Astrocyte of the spinal cord (primary cell): ENCODE measurements around the gene ZKSCAN5.
A peak's percentile ranks its signal among the peaks of the same experiment; 100 is the strongest.
"Not testable (repeated sequence)": the region's sequence is repeated elsewhere in the genome, so short reads cannot be mapped to it uniquely, and the experiment has no call there.

ENCODE experiments used
- DNase-seq: peaks from one replicate; pipeline ENCODE4 v3.0.0; 2011; ENCODE audit warnings: low read depth, low spot score
- H3K4me3 ChIP-seq: 2 replicates; pipeline ENCODE4 v1.5.1; 2011; ENCODE audit warnings: low read depth, mild to moderate bottlenecking, low read length, moderate library complexity
- in situ Hi-C: cut with HindIII; loops from 2 replicates; pipeline ENCODE4 v1.10.0; 2017; ENCODE audit warnings: low sequenced_read_pairs
- TF ChIP-seq, protein P1 (sequence below): IDR thresholded peaks from 2 replicates; pipeline ENCODE4 v1.5.1; 2012; ENCODE audit warnings: low read depth, mild to moderate bottlenecking, low read length, inconsistent platforms

The ZKSCAN5 gene

DNA sequence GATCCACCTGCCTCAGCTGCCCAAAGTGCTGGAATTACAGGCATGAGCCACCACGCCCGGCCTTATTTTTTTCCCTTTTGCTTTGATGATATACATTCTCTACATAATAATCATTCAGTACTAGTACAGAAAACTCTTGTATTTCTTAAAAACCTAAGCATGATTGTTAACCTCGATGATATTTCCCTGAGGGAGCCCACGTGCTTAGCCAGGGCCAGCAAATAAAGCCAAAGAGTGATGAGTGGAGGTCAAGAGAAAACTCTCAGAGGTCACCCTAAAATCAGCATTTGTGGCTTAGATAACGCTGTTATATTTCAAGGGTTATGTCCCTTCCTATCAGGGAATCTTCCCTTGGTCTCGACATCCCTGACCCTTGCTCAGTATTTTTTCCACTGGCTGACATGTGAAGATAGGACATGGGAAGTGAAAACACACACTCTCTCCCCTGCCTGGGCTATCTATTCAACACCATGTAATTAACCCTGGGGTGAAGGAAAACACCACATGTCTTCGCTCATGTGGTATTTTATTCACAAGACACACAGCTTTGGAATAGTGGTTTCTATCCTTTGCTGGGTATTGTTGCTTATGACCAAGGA lies 34.9 kb downstream of the ZKSCAN5 start:
- TF ChIP-seq, protein P1, sequence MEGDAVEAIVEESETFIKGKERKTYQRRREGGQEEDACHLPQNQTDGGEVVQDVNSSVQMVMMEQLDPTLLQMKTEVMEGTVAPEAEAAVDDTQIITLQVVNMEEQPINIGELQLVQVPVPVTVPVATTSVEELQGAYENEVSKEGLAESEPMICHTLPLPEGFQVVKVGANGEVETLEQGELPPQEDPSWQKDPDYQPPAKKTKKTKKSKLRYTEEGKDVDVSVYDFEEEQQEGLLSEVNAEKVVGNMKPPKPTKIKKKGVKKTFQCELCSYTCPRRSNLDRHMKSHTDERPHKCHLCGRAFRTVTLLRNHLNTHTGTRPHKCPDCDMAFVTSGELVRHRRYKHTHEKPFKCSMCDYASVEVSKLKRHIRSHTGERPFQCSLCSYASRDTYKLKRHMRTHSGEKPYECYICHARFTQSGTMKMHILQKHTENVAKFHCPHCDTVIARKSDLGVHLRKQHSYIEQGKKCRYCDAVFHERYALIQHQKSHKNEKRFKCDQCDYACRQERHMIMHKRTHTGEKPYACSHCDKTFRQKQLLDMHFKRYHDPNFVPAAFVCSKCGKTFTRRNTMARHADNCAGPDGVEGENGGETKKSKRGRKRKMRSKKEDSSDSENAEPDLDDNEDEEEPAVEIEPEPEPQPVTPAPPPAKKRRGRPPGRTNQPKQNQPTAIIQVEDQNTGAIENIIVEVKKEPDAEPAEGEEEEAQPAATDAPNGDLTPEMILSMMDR: no peak
- DNase-seq: no peak
- H3K4me3 ChIP-seq: no peak overlapping the region
- in situ Hi-C loops: no loop called here

DNA sequence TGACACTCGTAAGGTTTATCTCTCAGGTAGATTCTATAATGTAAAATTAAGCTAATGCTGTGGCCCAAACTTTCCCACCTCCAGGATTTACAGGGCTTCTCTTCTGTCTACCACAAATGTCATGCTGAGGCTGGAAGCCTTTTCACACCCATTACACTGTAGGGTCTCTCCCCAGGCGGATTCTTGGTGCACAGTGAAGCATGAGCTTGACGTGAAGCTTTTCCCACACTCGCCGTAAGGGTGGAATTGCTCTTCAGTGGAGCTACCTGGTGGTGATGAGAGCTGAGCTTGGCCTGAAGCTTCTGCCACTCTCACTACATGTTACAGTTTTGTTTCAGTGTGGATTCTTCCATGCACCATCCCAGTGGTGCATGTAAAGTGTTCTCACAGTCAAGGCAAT lies 36.1 kb downstream of the ZKSCAN5 start:
- no peak for DNase-seq
- H3K4me3 ChIP-seq: no peak overlapping the region
- TF ChIP-seq, protein P1: no peak
- in situ Hi-C loops: no loop called here

DNA sequence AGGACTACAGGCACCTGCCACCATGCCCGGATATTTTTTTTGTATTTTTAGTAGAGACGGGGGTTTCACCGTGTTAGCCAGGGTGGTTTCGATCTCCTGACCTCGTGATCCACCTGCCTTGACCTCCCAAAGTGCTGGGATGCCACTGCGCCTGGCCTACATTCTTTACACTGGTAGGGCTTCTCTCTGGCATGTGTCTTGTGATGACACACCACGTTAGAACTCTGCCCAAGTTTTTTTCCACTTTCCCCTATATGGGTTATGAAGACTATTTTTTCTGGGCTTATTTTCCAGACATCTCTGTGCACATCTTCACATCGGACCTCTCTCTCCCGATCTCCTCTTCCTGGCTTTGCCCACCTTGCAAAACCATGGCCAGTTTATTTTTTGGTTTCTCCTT lies 36.8 kb downstream of the ZKSCAN5 start:
- TF ChIP-seq, protein P1: no peak
- in situ Hi-C loops: no loop called here
- DNase-seq: no peak
- H3K4me3 ChIP-seq: no peak overlapping the region

DNA sequence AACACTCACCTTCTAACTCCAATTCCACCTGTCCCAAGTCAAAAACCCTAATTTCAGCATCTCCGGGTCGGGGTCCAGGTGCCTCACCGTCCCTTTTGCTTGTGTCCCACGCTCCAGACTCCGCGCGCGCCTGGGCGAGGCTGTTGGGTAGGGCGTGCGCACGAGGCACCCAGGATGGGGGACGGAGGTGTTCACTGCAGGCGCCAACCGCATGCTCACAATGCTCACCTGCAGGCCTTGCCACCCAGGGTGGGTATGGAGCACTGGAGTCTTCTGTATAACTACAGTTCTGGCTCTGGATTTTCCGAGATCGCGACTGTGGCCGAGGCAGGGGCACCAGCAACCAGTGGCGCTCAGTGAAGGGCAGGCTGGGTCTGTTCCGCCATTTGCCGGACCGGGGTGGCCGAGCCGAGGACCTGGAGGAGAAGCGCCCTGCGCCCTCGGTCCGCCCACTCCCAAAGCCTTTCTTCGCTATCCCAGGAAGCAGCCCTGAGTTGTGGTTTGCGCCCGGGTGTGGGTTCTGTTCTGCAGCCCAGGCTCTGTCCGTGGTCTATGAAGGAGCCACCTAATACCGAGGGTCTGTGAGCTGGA lies 38.7 kb downstream of the ZKSCAN5 start:
- H3K4me3 ChIP-seq: no peak overlapping the region
- in situ Hi-C loops: no loop called here
- TF ChIP-seq, protein P1: no peak
- no peak for DNase-seq

DNA sequence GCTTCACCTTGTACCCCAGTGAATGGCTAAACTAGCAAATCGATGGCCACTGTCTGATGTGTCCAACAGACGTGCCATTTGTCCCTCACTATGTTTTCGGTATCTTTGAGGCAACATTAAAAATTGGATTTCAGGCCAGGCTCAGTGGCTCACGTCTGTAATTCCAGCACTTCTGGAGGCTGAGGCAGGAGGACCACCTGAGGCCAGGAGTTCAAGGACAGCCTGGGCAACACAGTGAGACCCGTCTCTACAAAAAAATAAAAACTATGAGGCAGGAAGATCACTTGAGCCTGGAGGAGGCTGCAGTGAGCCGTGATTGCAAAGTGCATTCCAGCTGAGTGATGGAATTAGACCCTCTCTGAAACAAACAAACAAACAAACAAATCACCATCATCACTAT lies 39.5 kb downstream of the ZKSCAN5 start:
- in situ Hi-C loops: no loop called here
- H3K4me3 ChIP-seq: no peak overlapping the region
- TF ChIP-seq, protein P1: no peak
- DNase-seq: no peak

DNA sequence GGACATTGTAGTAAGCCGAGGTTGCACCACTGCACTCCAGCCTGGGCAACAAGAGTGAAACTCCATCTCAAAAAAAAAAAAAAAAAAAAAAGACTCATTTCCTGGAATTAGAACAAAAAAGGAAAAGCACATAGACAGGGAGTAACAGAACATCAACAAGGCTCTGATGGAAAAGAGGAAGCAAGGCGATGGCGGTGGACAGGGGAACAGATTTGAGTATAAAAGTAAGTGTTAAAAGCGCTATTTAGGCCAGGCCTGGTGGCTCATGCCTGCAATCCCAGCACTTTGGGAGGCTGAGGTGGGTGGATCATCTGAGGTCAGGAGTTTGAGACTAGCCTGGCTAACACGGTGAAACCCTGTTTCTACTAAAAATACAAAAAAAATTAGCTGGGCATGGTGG lies 40.8 kb downstream of the ZKSCAN5 start:
- in situ Hi-C loops, DNase-seq, H3K4me3 ChIP-seq: not testable (repeated sequence)

DNA sequence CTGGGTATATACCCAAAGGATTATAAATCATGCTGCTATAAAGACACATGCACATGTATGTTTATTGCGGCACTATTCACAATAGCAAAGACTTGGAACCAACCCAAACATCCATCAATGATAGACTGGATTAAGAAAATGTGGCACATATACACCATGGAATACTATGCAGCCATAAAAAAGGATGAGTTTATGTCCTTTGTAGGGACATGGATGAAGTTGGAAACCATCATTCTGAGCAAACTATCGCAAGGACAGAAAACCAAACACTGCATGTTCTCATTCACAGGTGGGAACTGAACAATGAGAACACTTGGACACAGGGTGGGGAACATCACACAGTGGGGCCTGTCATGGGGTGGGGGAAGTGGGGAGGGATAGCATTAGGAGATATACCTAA lies 45.1 kb downstream of the ZKSCAN5 start:
- H3K4me3 ChIP-seq, DNase-seq, in situ Hi-C loops: not testable (repeated sequence)

DNA sequence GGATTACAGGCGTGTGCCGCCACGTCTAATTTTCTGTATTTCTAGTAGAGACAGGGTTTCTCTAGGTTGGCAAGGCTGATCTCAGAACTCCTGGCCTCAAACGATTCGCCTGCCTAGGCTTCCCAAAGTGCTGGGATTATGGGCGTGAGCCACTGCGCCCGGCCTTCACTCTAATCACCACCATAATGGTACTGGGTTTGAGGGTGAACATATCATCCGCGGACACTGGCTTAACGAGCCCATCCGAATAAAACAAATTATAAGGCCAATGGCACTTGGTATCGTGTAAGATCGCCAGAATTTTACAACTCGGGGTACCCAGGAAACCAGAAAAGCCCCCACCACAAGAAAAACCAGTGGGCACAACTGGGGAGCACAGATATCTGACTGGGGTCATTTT lies 46.9 kb downstream of the ZKSCAN5 start:
- in situ Hi-C loops: no loop called here
- peak; percentile 15 for DNase-seq
- peak overlapping the region; percentile 99 for H3K4me3 ChIP-seq

More for the DNA sequence above, 46.9 kb downstream of the ZKSCAN5 start:
- TF ChIP-seq, protein P1: no peak
